ENCODE results near the gene FOXC1.

The FOXC1 gene

GRCh38 chr6:1624058-1624850 lies 14.5 kb downstream of the FOXC1 start:
- Histone ChIP-seq H3K4me2 (ENCODE audit: low read length) (no peak overlapping the region), H3K79me2 (ENCODE audit: control insufficient read depth, low read length) (no peaks in the 10 kb centered on the region), H3K36me3 (ENCODE audit: control insufficient read depth, low read length) (no peaks in the 10 kb centered on the region), H3K9me2 (replicated peaks; ENCODE audit: control insufficient read depth, low read length) (no peaks in the 10 kb centered on the region), H3K4me3 (ENCODE audit: low read length) (no peak overlapping the region), H3F3A (ENCODE audit: control insufficient read depth, insufficient read depth) (no peaks in the 10 kb centered on the region), H3K4me1 (ENCODE audit: control insufficient read depth, low read length) (no peaks in the 10 kb centered on the region), H4K20me1 (ENCODE audit: control insufficient read depth, insufficient read depth, low read depth, low read length) (peaks cover 4% of the 10 kb centered on the region; the same call in 1 of the 2 replicates), H3K27ac (ENCODE audit: low read depth, low read length) (no peak overlapping the region), H3K9me3 (ENCODE audit: control insufficient read depth, insufficient read depth, low read length) (no peaks in the 10 kb centered on the region), H3K27me3 (ENCODE audit: control insufficient read depth, low read length) (peaks cover 4% of the 10 kb centered on the region; the same call in 1 of the 2 replicates)
- TF ChIP-seq EZH2phosphoT487 (IDR thresholded peaks at IDR 0.05; ENCODE audit: borderline replicate concordance, low read length), result no peak
- TF ChIP-seq CTCF (IDR thresholded peaks at IDR 0.05; ENCODE audit: low read depth, low read length, poor library complexity, severe bottlenecking), result no peak

- Histone ChIP-seq H3K4me2 (ENCODE audit: low read length) (no peak overlapping the region), H3K9me3 (ENCODE audit: control insufficient read depth, insufficient read depth, low read length) (no peaks in the 10 kb centered on the region), H3F3A (ENCODE audit: control insufficient read depth, insufficient read depth) (no peaks in the 10 kb centered on the region), H3K4me1 (ENCODE audit: control insufficient read depth, low read length) (no peaks in the 10 kb centered on the region), H3K4me3 (ENCODE audit: low read length) (no peak overlapping the region), H3K36me3 (ENCODE audit: control insufficient read depth, low read length) (no peaks in the 10 kb centered on the region), H3K27ac (ENCODE audit: low read depth, low read length) (no peak overlapping the region), H4K20me1 (ENCODE audit: control insufficient read depth, insufficient read depth, low read depth, low read length) (peaks cover 5% of the 10 kb centered on the region; the same call in 1 of the 2 replicates), H3K79me2 (ENCODE audit: control insufficient read depth, low read length) (no peaks in the 10 kb centered on the region), H3K9me2 (replicated peaks; ENCODE audit: control insufficient read depth, low read length) (no peaks in the 10 kb centered on the region), H3K27me3 (ENCODE audit: control insufficient read depth, low read length) (peaks cover 4% of the 10 kb centered on the region; the same call in 1 of the 2 replicates)
- TF ChIP-seq EZH2phosphoT487 (IDR thresholded peaks at IDR 0.05; ENCODE audit: borderline replicate concordance, low read length) (no peak), CTCF (IDR thresholded peaks at IDR 0.05; ENCODE audit: low read depth, low read length, poor library complexity, severe bottlenecking) (no peak)
Measured at GRCh38 chr6:1624851-1625781, 15.4 kb downstream of the FOXC1 start.

- H3K36me3 ChIP-seq (ENCODE audit: control insufficient read depth, low read length), result no peaks in the 10 kb centered on the region
- H4K20me1 ChIP-seq (ENCODE audit: control insufficient read depth, insufficient read depth, low read depth, low read length), result peaks cover 8% of the 10 kb centered on the region; the same call in 1 of the 2 replicates
- no peaks in the 10 kb centered on the region for H3K9me3 ChIP-seq (ENCODE audit: control insufficient read depth, insufficient read depth, low read length)
- no peak overlapping the region for H3K27ac ChIP-seq (ENCODE audit: low read depth, low read length)
- no peaks in the 10 kb centered on the region for H3K4me1 ChIP-seq (ENCODE audit: control insufficient read depth, low read length)
- no peaks in the 10 kb centered on the region for H3K9me2 ChIP-seq (replicated peaks; ENCODE audit: control insufficient read depth, low read length)
- no peaks in the 10 kb centered on the region for H3F3A ChIP-seq (ENCODE audit: control insufficient read depth, insufficient read depth)
- H3K27me3 ChIP-seq (ENCODE audit: control insufficient read depth, low read length), result peaks cover 4% of the 10 kb centered on the region; the same call in 1 of the 2 replicates
- no peak overlapping the region for H3K4me3 ChIP-seq (ENCODE audit: low read length)
- H3K4me2 ChIP-seq (ENCODE audit: low read length), result no peak overlapping the region
- no peaks in the 10 kb centered on the region for H3K79me2 ChIP-seq (ENCODE audit: control insufficient read depth, low read length)
- TF ChIP-seq CTCF (IDR thresholded peaks at IDR 0.05; ENCODE audit: low read depth, low read length, poor library complexity, severe bottlenecking) (no peak), EZH2phosphoT487 (IDR thresholded peaks at IDR 0.05; ENCODE audit: borderline replicate concordance, low read length) (no peak)
Measured at GRCh38 chr6:1625794-1626435, 16.2 kb downstream of the FOXC1 start.
